HFFc6 (cell line): ENCODE measurements around the gene CRHR1. TPM values are rescaled to one million over a fixed set of nuclear protein-coding genes. Genes with fewer than 3 reads are reported as not detected.

Experiments
- DNase-seq: peaks from one replicate; pipeline ENCODE4 v3.0.0-alpha.2; 2018
- H3K27ac Mint-ChIP-seq: 2 replicates; pipeline ENCODE4 v1.8.0; 2020; ENCODE audit warnings: mild to moderate bottlenecking, mixed read lengths
- H3K27me3 Mint-ChIP-seq: 2 replicates; pipeline ENCODE4 v1.8.0; 2021; ENCODE audit warnings: mild to moderate bottlenecking, moderate library complexity, mixed read lengths; ENCODE audit not compliant: insufficient read depth
- H3K36me3 Mint-ChIP-seq: 2 replicates; pipeline ENCODE4 v1.8.0; 2021; ENCODE audit warnings: low read depth, mixed read lengths
- H3K4me1 Mint-ChIP-seq: 2 replicates; pipeline ENCODE4 v1.8.0; 2020; ENCODE audit warnings: low read depth, mixed read lengths
- H3K4me3 Mint-ChIP-seq: 2 replicates; pipeline ENCODE4 v1.8.0; 2020; ENCODE audit warnings: mild to moderate bottlenecking, moderate library complexity, mixed read lengths
- H3K9me3 Mint-ChIP-seq: 2 replicates; pipeline ENCODE4 v1.8.0; 2020; ENCODE audit warnings: mild to moderate bottlenecking, mixed read lengths
- total RNA-seq, 6 experiments: library from RNA; stranded (reverse); fragmentation: NEBNext Ultra II Directional; extraction: Animal tissue kit (Norgen Biotek cat#: 25700); gene quantifications; 2 replicates in 1 of 6; 3 replicates in 5 of 6; pipeline ENCODE4 v1.2.3, GENCODE V29; 2021
- TF ChIP-seq, protein P1 (sequence below): fragments of 200-600 bp; sonication (generic); IDR thresholded peaks from 2 replicates; pipeline ENCODE4 v1.5.0; 2021; ENCODE audit warnings: antibody characterized with exemption, mild to moderate bottlenecking

The CRHR1 gene
- total RNA-seq, 6 experiments from 2014 or later, result not detected

DNA sequence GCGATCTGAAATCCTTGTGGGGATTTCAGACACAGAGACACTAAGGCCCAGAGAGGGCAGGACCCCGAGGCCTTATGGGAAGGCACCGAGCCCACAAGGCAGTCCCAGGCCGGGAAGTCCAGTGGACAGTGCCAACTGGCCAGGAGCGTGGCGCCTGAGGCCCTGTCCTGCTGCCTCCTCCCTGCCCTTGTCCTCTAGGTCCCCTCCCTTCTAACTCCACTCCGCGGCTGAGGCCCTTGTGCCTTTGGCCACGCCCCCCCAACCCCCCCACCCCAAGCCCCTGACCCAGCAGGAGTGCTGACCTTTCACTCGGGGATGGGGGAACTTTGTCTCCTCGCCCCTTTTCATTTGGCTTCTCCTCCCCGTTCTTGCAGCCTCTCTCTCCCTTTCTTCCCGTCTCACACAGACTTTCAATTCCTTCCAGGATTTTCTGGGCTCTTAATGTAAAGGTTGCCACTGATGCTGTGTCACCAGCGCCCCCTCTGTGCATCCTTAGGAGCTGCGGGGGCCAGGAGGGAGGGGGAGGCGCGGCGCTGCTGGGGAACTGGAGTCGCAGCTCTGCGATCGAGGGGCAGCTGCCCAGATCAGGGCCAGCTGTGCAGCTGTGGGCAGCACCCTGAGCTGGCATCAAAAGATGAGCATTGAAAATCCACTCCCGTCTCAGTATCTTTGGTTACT, 29.1 kb downstream of the CRHR1 start:
- Mint-ChIP-seq H3K27me3 (peaks cover 20% of the 10 kb centered on the region), H3K27ac (no peak overlapping the region), H3K4me3 (no peak overlapping the region), H3K4me1 (no peaks in the 10 kb centered on the region), H3K36me3 (no peaks in the 10 kb centered on the region), H3K9me3 (no peaks in the 10 kb centered on the region)
- TF ChIP-seq, protein P1, sequence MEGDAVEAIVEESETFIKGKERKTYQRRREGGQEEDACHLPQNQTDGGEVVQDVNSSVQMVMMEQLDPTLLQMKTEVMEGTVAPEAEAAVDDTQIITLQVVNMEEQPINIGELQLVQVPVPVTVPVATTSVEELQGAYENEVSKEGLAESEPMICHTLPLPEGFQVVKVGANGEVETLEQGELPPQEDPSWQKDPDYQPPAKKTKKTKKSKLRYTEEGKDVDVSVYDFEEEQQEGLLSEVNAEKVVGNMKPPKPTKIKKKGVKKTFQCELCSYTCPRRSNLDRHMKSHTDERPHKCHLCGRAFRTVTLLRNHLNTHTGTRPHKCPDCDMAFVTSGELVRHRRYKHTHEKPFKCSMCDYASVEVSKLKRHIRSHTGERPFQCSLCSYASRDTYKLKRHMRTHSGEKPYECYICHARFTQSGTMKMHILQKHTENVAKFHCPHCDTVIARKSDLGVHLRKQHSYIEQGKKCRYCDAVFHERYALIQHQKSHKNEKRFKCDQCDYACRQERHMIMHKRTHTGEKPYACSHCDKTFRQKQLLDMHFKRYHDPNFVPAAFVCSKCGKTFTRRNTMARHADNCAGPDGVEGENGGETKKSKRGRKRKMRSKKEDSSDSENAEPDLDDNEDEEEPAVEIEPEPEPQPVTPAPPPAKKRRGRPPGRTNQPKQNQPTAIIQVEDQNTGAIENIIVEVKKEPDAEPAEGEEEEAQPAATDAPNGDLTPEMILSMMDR, result peak; percentile 43
- DNase-seq, result no peak

DNA sequence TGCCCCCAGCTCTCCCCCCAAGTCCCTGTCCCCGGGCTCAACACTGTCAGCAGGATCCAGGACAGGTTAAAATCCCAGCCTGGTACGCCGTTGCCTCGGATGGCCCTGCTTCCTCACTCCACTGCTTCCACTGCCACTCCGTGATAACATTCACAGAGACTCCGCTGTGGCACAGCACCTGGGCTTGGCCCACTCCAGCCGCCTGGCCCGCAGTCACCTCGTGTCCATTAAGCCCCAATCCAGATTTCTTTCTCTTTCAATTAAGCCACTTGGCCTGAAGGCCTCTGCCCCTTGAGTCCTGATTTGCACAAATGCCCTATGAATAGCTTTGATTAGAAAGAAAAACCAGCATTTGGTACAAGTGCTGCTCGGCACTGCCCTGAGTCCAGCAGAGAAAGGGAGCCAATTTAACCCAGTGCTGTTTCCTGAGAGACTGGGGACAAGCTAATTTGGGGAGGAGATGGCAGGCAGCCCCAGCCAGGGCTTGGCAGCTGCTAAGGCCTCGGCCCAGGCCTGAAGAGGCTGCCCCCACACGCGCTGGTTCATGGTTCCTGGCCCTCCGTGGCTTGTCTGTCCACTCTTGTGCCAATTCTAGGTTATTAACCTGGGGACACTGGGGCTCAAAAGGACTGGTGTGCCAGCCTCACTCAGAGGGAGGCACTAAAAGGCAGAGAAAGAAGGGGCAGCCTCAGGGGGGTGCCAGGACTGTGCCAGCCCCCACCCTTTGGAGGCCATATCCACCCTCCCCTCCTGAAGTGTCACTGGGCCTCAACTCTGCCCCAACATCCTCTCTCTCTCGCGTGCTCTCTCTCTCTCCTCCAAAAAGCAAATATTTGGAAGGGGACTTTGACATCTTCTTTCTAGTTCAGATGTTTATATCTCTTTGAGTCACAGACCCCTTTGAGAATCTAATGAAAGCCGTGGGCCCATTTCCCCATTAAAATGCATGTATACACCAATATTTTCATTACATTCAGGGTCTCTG, 30.8 kb downstream of the CRHR1 start:
- Mint-ChIP-seq H3K4me1 (no peaks in the 10 kb centered on the region), H3K4me3 (no peak overlapping the region), H3K27me3 (peaks cover 25% of the 10 kb centered on the region), H3K27ac (no peak overlapping the region), H3K36me3 (no peaks in the 10 kb centered on the region), H3K9me3 (no peaks in the 10 kb centered on the region)
- TF ChIP-seq, protein P1, result no peak
- DNase-seq, result no peak

DNA sequence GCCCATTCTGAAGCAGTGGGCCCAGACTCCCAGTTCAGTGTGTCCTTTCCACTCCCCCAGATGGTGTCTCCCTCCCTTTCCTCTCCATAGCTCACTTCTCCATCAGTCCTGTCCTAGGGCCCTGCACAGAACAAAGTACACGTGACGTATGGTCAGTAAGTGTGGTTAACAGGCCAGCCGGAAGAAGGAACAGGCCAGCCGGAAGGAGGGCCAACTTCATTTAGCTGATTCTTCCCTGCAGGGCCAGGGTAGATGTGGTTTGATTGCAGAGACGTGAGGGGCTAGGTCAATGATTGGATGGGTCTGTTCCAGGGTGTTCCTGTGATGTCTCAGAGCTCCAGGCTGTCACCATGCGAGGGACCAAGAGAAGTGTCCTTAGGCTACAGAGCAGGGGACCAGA, 31.6 kb downstream of the CRHR1 start:
- H3K4me1 Mint-ChIP-seq, result no peaks in the 10 kb centered on the region
- peaks cover 29% of the 10 kb centered on the region for H3K27me3 Mint-ChIP-seq
- no peak overlapping the region for H3K27ac Mint-ChIP-seq
- no peak overlapping the region for H3K4me3 Mint-ChIP-seq
- DNase-seq, result no peak
- no peaks in the 10 kb centered on the region for H3K36me3 Mint-ChIP-seq
- TF ChIP-seq, protein P1, result no peak
- no peaks in the 10 kb centered on the region for H3K9me3 Mint-ChIP-seq

DNA sequence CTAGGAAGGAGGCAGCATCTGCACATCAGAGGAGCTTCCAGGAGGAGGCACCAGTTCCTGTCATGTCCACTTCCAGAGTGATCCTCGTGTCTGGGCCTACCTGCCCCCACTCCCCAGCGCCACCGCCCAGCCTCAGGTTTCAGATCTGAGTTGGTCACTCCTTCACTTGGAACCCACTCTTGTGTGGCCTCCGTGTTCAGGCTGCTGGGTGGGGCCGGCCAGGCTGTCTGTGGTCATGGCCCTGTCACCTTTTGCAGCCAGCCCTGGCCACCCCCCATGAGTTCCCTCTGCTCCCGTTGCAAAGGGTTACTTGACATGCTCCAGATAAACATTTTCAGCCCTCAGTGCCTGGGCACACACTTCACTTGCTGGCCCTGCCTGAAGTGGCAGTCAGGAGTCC, 33.9 kb downstream of the CRHR1 start:
- H3K9me3 Mint-ChIP-seq, result no peaks in the 10 kb centered on the region
- no peak overlapping the region for H3K4me3 Mint-ChIP-seq
- peaks cover 27% of the 10 kb centered on the region for H3K27me3 Mint-ChIP-seq
- DNase-seq, result no peak
- TF ChIP-seq, protein P1, result no peak
- H3K4me1 Mint-ChIP-seq, result no peaks in the 10 kb centered on the region
- no peak overlapping the region for H3K27ac Mint-ChIP-seq
- no peaks in the 10 kb centered on the region for H3K36me3 Mint-ChIP-seq

DNA sequence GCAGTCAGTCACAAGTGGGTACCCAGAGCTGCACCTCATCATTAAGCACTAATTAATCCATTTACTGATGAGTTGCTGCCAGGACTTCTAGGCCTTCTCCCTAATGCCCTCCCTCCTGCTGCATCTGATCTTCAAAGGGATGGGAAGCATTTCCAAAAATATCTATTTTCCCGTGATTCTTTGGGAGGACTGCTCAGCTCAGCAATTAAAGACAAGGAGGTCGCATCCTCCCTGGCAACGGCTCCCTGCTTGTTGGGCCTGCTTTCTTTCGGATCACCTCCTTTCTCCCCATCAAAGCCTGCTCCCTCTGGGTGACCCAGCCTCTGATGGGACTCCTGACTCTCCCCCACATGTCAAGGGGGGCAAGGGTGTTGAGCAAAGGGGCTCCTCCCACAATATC, 34.6 kb downstream of the CRHR1 start:
- TF ChIP-seq, protein P1, result no peak
- no peak for DNase-seq
- Mint-ChIP-seq H3K27me3 (peaks cover 27% of the 10 kb centered on the region), H3K4me1 (no peaks in the 10 kb centered on the region), H3K9me3 (no peaks in the 10 kb centered on the region), H3K36me3 (no peaks in the 10 kb centered on the region), H3K27ac (no peak overlapping the region), H3K4me3 (no peak overlapping the region)
